PC-3 (cell line): ENCODE measurements around the gene ZSWIM4. TPM values are rescaled to one million over a fixed set of nuclear protein-coding genes. Genes with fewer than 3 reads are reported as not detected.
"Not testable (repeated sequence)": the region's sequence is repeated elsewhere in the genome, so short reads cannot be mapped to it uniquely, and the experiment has no call there.

ENCODE experiments used
- ATAC-seq: fragments of 200-7000 bp; cut with Tn5 transposase; 2 replicates; pipeline ENCODE4 v1.9.1; 2020; ENCODE audit warnings: mild to moderate bottlenecking, moderate library complexity
- BruUV-seq: library from RNA; stranded (reverse); fragments of 400-500 nt; replicated peaks from 2 replicates; lab custom pipeline; 2021; lab: Mats Ljungman, UMichigan
- CTCF ChIA-PET: fragments of 300-600 bp; sonication (Branson Sonifier 250); formaldehyde crosslinking; loops from one replicate; lab custom pipeline; 2022; ENCODE audit warnings: antibody characterized with exemption; lab: Charles Lee
- POLR2A ChIA-PET: fragments of 300-600 bp; sonication (Branson Sonifier 250); formaldehyde crosslinking; loops from one replicate; lab custom pipeline; 2022; ENCODE audit warnings: antibody characterized with exemption; ENCODE audit not compliant: unreplicated experiment; lab: Charles Lee
- DNase-seq: peaks from one replicate; pipeline ENCODE4 v3.0.0-alpha.2; 2015
- H2AFZ ChIP-seq: fragments of 300-600 bp; sonication (generic); 2 replicates; pipeline ENCODE4 v1.6.0; 2016; ENCODE audit warnings: antibody characterized with exemption, low read length
- H3F3A ChIP-seq: fragments of 300-600 bp; sonication (generic); one replicate; pipeline ENCODE4 v1.6.0; 2017; ENCODE audit warnings: antibody characterized with exemption, low read length, control low read depth, mild to moderate bottlenecking; ENCODE audit not compliant: unreplicated experiment
- H3K27ac ChIP-seq: fragments of 300-600 bp; sonication (generic); 2 replicates; pipeline ENCODE4 v1.5.1; 2016; ENCODE audit warnings: mild to moderate bottlenecking, low read length
- H3K27me3 ChIP-seq: fragments of 300-600 bp; sonication (generic); 2 replicates; pipeline ENCODE4 v1.6.1; 2016; ENCODE audit warnings: low read length, mixed read lengths
- H3K36me3 ChIP-seq: fragments of 300-600 bp; sonication (generic); 2 replicates; pipeline ENCODE4 v1.6.1; 2016; ENCODE audit warnings: low read depth, mixed run types, low read length, mixed read lengths
- H3K4me1 ChIP-seq: fragments of 300-600 bp; sonication (generic); 2 replicates; pipeline ENCODE4 v1.5.1; 2016; ENCODE audit warnings: low read length; ENCODE audit not compliant: insufficient read depth
- H3K4me2 ChIP-seq: fragments of 300-600 bp; sonication (generic); 2 replicates; pipeline ENCODE4 v1.6.0; 2016; ENCODE audit warnings: low read length
- H3K4me3 ChIP-seq: fragments of 300-600 bp; sonication (generic); 2 replicates; pipeline ENCODE4 v1.5.1; 2016; ENCODE audit warnings: mild to moderate bottlenecking, low read length, mixed read lengths
- H3K79me2 ChIP-seq: fragments of 300-600 bp; sonication (generic); 2 replicates; pipeline ENCODE4 v1.6.1; 2017; ENCODE audit warnings: low read length, mixed read lengths
- H3K9ac ChIP-seq: fragments of 300-600 bp; sonication (generic); 2 replicates; pipeline ENCODE4 v1.6.0; 2016; ENCODE audit warnings: mild to moderate bottlenecking, low read length
- H3K9me2 ChIP-seq: fragments of 300-600 bp; sonication (generic); replicated peaks from 2 replicates; pipeline ENCODE4 v1.6.1; 2016; ENCODE audit warnings: mixed run types, low read length, mixed read lengths
- H3K9me3 ChIP-seq: fragments of 300-600 bp; sonication (generic); 2 replicates; pipeline ENCODE4 v1.6.1; 2016; ENCODE audit warnings: low read length, mixed read lengths
- H4K20me1 ChIP-seq: fragments of 300-600 bp; sonication (generic); 2 replicates; pipeline ENCODE4 v1.6.1; 2016; ENCODE audit warnings: low read length, mixed read lengths
- EZH2 ChIP-seq: fragments of 300-600 bp; sonication (generic); IDR thresholded peaks from one replicate; pipeline ENCODE4 v1.6.1; 2017; ENCODE audit warnings: antibody characterized with exemption, mild to moderate bottlenecking, low read length; ENCODE audit not compliant: unreplicated experiment
- EZH2phosphoT487 ChIP-seq: fragments of 300-600 bp; sonication (generic); IDR thresholded peaks from 2 replicates; pipeline ENCODE4 v1.6.1; 2018; ENCODE audit warnings: mild to moderate bottlenecking, antibody characterized with exemption, low read length, borderline replicate concordance
- intact Hi-C: fragments of 100-400 bp; cut with micrococcal nuclease; formaldehyde crosslinking; loops from 2 replicates; pipeline ENCODE4 v1.9.0; 2023
- total RNA-seq: library from RNA; depleted of rRNA; stranded (reverse); fragments of >200 nt; gene quantifications from 2 replicates; pipeline ENCODE4 v1.2.3, GENCODE V29; 2014
- TF ChIP-seq, protein P1 (sequence below): fragments of 300-600 bp; sonication (generic); conservative IDR thresholded peaks from 2 replicates; pipeline ENCODE4 v1.5.1; 2017; ENCODE audit warnings: antibody characterized with exemption, low read depth, mild to moderate bottlenecking, low read length

ZSWIM4 gene
- total RNA-seq, 1 experiment from 2014 or later = 8.0 TPM

DNA sequence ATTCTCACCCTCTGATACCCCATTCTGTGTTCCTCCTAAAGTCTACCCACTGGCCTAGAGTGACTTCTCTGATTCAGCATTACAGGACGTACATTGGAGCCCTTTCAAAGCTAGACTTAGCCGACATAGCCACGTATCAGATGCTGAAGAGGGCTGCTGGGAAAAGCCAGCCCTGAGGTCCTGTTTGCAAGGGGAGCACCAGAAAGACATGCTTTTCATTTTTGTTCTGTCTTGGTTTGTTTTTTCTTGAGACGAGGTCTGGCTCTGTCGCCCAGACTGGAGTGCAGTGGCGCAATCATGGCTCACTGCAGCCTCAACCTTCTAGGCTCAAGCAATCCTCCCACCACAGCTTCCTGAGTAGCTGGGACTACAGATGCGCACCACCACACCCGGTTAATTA, 6.3 kb upstream of the ZSWIM4 start:
- H3K79me2 ChIP-seq = no peaks in the 10 kb centered on the region
- H3K9ac ChIP-seq = no peak overlapping the region
- no peak overlapping the region for H2AFZ ChIP-seq
- H3K4me2 ChIP-seq = no peak overlapping the region
- H3K27ac ChIP-seq = no peak overlapping the region
- ChIA-PET POLR2A (no interaction called here), CTCF (no interaction called here)
- H4K20me1 ChIP-seq = no peaks in the 10 kb centered on the region
- H3K4me3 ChIP-seq = no peak overlapping the region
- no TSS peak for BruUV-seq
- no peaks in the 10 kb centered on the region for H3K9me2 ChIP-seq
- no peak for DNase-seq
- H3K4me1 ChIP-seq = peaks cover 13% of the 10 kb centered on the region
- TF ChIP-seq EZH2phosphoT487 = no peak
- TF ChIP-seq EZH2 = no peak
- TF ChIP-seq, protein P1, sequence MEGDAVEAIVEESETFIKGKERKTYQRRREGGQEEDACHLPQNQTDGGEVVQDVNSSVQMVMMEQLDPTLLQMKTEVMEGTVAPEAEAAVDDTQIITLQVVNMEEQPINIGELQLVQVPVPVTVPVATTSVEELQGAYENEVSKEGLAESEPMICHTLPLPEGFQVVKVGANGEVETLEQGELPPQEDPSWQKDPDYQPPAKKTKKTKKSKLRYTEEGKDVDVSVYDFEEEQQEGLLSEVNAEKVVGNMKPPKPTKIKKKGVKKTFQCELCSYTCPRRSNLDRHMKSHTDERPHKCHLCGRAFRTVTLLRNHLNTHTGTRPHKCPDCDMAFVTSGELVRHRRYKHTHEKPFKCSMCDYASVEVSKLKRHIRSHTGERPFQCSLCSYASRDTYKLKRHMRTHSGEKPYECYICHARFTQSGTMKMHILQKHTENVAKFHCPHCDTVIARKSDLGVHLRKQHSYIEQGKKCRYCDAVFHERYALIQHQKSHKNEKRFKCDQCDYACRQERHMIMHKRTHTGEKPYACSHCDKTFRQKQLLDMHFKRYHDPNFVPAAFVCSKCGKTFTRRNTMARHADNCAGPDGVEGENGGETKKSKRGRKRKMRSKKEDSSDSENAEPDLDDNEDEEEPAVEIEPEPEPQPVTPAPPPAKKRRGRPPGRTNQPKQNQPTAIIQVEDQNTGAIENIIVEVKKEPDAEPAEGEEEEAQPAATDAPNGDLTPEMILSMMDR = no peak
- intact Hi-C loops = loop anchor here (10.0 kb wide), 1 partner anchor 286 kb away; the partner anchor contains the start of gene MISP3
- no peaks in the 10 kb centered on the region for H3K9me3 ChIP-seq
- no peaks in the 10 kb centered on the region for H3K27me3 ChIP-seq
- no peaks in the 10 kb centered on the region for H3K36me3 ChIP-seq
- ATAC-seq = no peak
- H3F3A ChIP-seq = no peaks in the 10 kb centered on the region

DNA sequence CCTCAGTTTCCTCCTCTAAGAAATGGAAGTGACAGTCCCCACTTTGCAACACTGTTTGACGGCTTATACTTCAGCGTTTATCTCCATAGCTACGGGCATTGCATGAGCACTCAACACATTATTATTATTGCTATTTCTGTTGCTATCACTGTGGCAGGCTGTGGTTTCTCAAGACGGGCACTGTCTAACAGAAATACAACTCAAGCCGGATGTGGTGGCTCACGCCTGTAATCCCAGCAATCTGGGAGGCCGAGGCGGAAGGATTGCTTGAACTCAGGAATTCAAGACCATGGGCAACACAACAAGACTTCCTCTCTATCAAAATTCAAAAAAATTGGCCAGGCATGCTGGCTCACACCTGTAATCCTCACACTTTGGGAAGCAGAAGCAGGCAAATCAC, 4.9 kb upstream of the ZSWIM4 start:
- Histone ChIP-seq H3K9me2 (no peaks in the 10 kb centered on the region), H3K4me3 (no peak overlapping the region), H3F3A (no peaks in the 10 kb centered on the region), H3K9me3 (no peaks in the 10 kb centered on the region), H3K27ac (no peak overlapping the region), H3K9ac (no peak overlapping the region), H3K4me1 (peaks cover 9% of the 10 kb centered on the region), H3K27me3 (no peaks in the 10 kb centered on the region), H3K79me2 (peaks cover 3% of the 10 kb centered on the region; the same call in 1 of the 2 replicates), H2AFZ (no peak overlapping the region), H3K36me3 (no peaks in the 10 kb centered on the region), H4K20me1 (no peaks in the 10 kb centered on the region), H3K4me2 (no peak overlapping the region)
- ChIA-PET CTCF (no interaction called here), POLR2A (interaction anchor here (0.6 kb wide), 1 partner anchor 49 kb away, joined by 3 read pairs; no protein-coding TSS in a partner anchor)
- intact Hi-C loops = no loop called here
- TF ChIP-seq EZH2phosphoT487 (no peak), EZH2 (no peak)
- TF ChIP-seq, protein P1 = no peak
- DNase-seq (no peak), ATAC-seq (no peak)
- no TSS peak for BruUV-seq

DNA sequence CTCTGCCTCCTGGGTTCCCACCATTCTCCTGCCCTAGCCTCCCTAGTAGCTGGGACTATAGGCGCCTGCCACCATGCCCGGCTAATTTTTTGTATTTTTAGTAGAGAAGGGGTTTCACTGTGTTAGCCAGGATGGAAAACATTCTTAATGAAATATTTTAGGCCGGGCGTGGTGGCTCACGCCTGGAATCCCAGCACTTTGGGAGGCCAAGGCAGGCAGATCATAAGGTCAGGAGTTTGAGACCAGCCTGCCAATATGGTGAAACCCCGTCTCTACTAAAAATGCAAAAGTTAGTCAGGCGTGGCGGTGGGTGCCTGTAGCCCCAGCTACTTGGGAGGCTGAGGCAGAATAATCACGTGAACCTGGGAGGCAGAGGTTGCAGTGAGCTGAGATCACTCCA, 1.9 kb upstream of the ZSWIM4 start:
- POLR2A ChIA-PET = interaction anchor here (0.6 kb wide), 1 partner anchor 23 kb away, joined by 4 read pairs; no protein-coding TSS in a partner anchor
- intact Hi-C loops = not testable (repeated sequence)

More for the DNA sequence above, 1.9 kb upstream of the ZSWIM4 start:
- H4K20me1 ChIP-seq, CTCF ChIA-PET, H3K4me2 ChIP-seq, DNase-seq, ATAC-seq, H3K9me3 ChIP-seq, BruUV-seq, H3K27ac ChIP-seq, H3K9ac ChIP-seq, H3F3A ChIP-seq, H2AFZ ChIP-seq, H3K4me3 ChIP-seq, H3K9me2 ChIP-seq, H3K27me3 ChIP-seq, H3K36me3 ChIP-seq: not testable (repeated sequence)
- Histone ChIP-seq H3K79me2 (peaks cover 17% of the 10 kb centered on the region), H3K4me1 (peaks cover 21% of the 10 kb centered on the region)
